ENCODE results near the gene DEPP1.

The DEPP1 gene

GRCh38 chr10:44948642-44949041, 30.0 kb downstream of the DEPP1 start:
- WGBS = 82% methylated on average over 1 of the region's 1 CpG
- Histone ChIP-seq H3K27ac (ENCODE audit: low read depth, low read length) (no peak overlapping the region), H3K4me3 (ENCODE audit: low read length) (no peak overlapping the region), H3K9ac (ENCODE audit: low read depth, low read length) (no peak overlapping the region), H3K9me3 (ENCODE audit: insufficient read depth, low read depth, low read length) (peaks cover 14% of the 10 kb centered on the region; the same call in 1 of the 2 replicates), H3K36me3 (ENCODE audit: insufficient read depth, low read length) (no peaks in the 10 kb centered on the region), H3K4me1 (ENCODE audit: insufficient read depth, low read length) (peaks cover 20% of the 10 kb centered on the region), H3K27me3 (ENCODE audit: insufficient read depth, low read length) (no peaks in the 10 kb centered on the region)

DNA sequence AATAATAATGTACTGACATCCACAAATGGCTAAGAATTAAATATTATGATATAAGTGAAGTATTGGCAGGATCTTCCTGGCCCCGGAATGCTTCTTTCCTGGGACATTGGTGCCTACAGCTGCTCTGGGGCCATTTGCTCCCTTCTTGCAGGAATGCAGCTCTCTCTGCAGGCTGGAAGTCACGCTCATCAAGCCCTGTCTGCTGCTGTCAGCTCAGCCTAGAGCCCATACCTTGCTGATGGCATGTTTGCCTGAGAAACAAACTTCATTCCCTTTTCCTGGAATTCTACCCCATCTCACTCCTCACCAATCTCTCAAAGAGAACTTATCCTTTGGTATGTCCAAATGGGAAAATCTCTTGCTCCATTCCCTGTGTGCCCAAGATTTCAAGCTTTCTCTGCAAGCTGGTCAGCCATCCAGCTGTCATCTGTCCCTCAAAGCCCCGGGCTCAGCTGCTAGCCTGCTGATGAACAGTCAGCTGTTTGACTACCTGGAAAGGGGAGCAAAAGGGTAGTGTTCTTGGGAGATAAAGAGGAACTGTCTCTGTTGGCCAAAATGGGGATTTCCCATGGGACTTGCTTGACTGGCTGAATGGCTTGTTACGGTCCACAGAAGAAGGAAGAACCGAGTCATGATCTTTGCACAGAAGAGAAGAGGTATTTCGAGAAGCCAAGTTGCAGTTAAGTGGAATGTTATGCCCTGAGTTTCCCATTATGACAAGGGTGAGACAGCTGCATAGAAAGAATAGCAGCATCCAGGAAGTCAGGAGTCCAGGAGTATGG, 31.0 kb downstream of the DEPP1 start:
- no peak overlapping the region for H3K9ac ChIP-seq (ENCODE audit: low read depth, low read length)

DNA sequence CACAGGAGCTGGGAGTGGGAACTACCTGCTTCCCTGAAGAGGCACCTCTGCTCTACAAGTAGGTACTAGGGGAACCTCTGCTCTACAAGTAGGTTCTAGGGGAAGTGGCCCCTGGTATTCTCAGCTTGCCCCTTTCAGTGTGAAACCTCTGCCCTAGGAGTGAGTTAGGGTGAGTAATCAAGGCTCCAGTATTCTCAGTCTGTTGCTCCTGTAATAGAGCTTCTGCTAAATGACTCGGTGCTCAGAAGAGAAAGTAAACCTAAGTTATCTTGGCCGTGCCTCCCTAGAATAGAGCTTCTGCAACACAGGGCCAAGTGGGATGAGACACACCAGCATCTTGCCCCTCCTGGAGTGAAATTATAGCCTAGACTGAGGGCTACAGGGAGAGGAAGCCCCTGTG, 32.4 kb downstream of the DEPP1 start:
- Histone ChIP-seq H3K36me3 (ENCODE audit: insufficient read depth, low read length) (no peaks in the 10 kb centered on the region), H3K27me3 (ENCODE audit: insufficient read depth, low read length) (no peaks in the 10 kb centered on the region), H3K9me3 (ENCODE audit: insufficient read depth, low read depth, low read length) (peaks cover 14% of the 10 kb centered on the region; the same call in 1 of the 2 replicates), H3K27ac (ENCODE audit: low read depth, low read length) (no peak overlapping the region), H3K4me3 (ENCODE audit: low read length) (no peak overlapping the region), H3K9ac (ENCODE audit: low read depth, low read length) (no peak overlapping the region), H3K4me1 (ENCODE audit: insufficient read depth, low read length) (0 out of 2 replicates have a peak, but pooled peaks cover 6% of the 10 kb centered on the region)
- 92% methylated on average over 2 of the region's 2 CpGs for WGBS

More for the DNA sequence above, 31.0 kb downstream of the DEPP1 start:
- Histone ChIP-seq H3K9me3 (ENCODE audit: insufficient read depth, low read depth, low read length) (peaks cover 14% of the 10 kb centered on the region; the same call in 1 of the 2 replicates), H3K4me1 (ENCODE audit: insufficient read depth, low read length) (peaks cover 10% of the 10 kb centered on the region), H3K27me3 (ENCODE audit: insufficient read depth, low read length) (no peaks in the 10 kb centered on the region), H3K4me3 (ENCODE audit: low read length) (no peak overlapping the region), H3K36me3 (ENCODE audit: insufficient read depth, low read length) (no peaks in the 10 kb centered on the region), H3K27ac (ENCODE audit: low read depth, low read length) (no peak overlapping the region)
- 91% methylated on average over 6 of the region's 6 CpGs for WGBS

DNA sequence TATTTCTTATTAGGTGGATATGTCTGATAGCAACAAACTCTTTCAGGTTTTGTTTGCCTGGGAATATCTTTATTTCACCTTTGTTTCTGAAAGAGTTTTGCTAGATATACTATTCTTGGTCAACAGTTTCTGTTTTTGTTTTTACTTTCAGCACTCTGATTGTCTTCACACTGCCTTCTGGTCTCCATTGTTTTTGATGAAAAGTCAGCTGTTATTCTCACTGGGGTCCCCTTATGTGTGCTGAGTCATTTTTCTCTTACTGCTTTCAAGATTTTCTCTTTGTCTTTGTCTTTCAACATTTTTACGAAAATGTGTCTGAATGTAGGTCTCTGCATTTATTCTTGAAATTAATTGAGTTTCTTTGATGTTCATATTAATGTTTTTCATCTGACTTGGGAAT, 34.3 kb downstream of the DEPP1 start:
- H3K4me3 ChIP-seq (ENCODE audit: low read length) = no peak overlapping the region
- no peak overlapping the region for H3K9ac ChIP-seq (ENCODE audit: low read depth, low read length)
- H3K27ac ChIP-seq (ENCODE audit: low read depth, low read length) = no peak overlapping the region
- peaks cover 14% of the 10 kb centered on the region; the same call in 1 of the 2 replicates for H3K9me3 ChIP-seq (ENCODE audit: insufficient read depth, low read depth, low read length)
- no peaks in the 10 kb centered on the region for H3K36me3 ChIP-seq (ENCODE audit: insufficient read depth, low read length)
- no peaks in the 10 kb centered on the region for H3K27me3 ChIP-seq (ENCODE audit: insufficient read depth, low read length)
- H3K4me1 ChIP-seq (ENCODE audit: insufficient read depth, low read length) = 0 out of 2 replicates have a peak, but pooled peaks cover under 1% of the 10 kb centered on the region
- WGBS = no CpG with 5 or more reads among the region's 1 CpG

DNA sequence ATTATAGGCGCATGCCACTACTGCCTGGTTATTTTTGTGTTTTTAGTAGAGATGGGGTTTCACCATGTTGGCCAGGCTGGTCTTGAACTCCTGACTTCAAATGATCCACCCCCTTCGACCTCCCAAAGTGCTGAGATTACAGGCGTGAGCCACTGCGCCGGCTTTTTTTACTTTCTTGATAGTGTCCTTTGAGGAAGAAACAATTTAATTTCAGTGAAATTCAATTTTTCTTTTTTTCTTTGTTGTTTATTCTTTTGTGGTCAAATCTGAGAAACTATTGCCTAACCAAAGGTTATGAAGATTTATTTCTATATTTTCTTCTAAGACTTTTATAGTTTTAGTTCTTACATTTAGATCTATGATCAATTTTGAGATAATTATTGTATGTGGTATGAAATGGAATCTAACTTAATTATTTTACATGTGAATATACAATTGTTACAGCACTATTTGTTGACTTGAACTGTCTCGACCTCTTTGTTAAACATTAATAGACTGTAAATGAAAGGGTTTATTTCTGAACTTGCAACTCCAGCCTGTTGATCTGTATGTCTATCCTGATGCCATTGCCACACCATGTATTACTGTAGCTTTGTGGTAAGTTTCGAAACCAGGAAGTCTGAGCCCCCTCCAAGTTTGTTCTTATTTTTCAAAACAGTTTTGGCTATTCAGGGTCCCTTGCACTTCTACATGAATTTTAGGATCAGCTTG, 38.8 kb downstream of the DEPP1 start:
- Histone ChIP-seq H3K27me3 (ENCODE audit: insufficient read depth, low read length) (no peaks in the 10 kb centered on the region), H3K9ac (ENCODE audit: low read depth, low read length) (no peak overlapping the region), H3K36me3 (ENCODE audit: insufficient read depth, low read length) (no peaks in the 10 kb centered on the region), H3K27ac (ENCODE audit: low read depth, low read length) (no peak overlapping the region), H3K4me3 (ENCODE audit: low read length) (no peak overlapping the region), H3K9me3 (ENCODE audit: insufficient read depth, low read depth, low read length) (peaks cover 10% of the 10 kb centered on the region; the same call in 1 of the 2 replicates), H3K4me1 (ENCODE audit: insufficient read depth, low read length) (no peaks in the 10 kb centered on the region)
- 98% methylated on average over 7 of the region's 7 CpGs for WGBS

DNA sequence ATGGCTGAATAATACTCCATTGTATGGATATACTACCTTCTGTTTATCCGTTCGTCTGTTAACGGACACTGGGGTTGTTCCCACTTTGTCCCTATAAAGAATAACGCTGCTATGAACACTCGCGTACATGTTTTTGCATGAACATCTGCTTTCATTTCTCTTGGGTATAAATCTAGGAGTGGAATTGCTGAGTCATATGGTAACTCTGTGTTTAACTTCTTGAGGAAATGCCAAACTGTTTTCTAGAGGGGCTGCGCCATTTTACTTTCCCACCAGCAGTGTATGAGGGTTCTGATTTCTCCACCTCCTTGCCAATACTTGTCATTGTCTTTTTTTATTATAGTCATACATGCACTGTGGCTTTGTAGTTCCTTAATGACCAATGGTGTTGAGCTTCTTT, 39.7 kb downstream of the DEPP1 start:
- H3K27ac ChIP-seq (ENCODE audit: low read depth, low read length) = no peak overlapping the region
- no peaks in the 10 kb centered on the region for H3K27me3 ChIP-seq (ENCODE audit: insufficient read depth, low read length)
- 96% methylated on average over 7 of the region's 7 CpGs for WGBS
- H3K4me3 ChIP-seq (ENCODE audit: low read length) = no peak overlapping the region
- H3K36me3 ChIP-seq (ENCODE audit: insufficient read depth, low read length) = no peaks in the 10 kb centered on the region
- H3K4me1 ChIP-seq (ENCODE audit: insufficient read depth, low read length) = no peaks in the 10 kb centered on the region
- H3K9ac ChIP-seq (ENCODE audit: low read depth, low read length) = no peak overlapping the region
- H3K9me3 ChIP-seq (ENCODE audit: insufficient read depth, low read depth, low read length) = peaks cover 1% of the 10 kb centered on the region; the same call in 1 of the 2 replicates

GRCh38 chr10:44937196-44938005, 41.2 kb downstream of the DEPP1 start:
- H3K9ac ChIP-seq (ENCODE audit: low read depth, low read length) = no peak overlapping the region
- no peaks in the 10 kb centered on the region for H3K27me3 ChIP-seq (ENCODE audit: insufficient read depth, low read length)
- WGBS = 90% methylated on average over 8 of the region's 9 CpGs
- H3K4me3 ChIP-seq (ENCODE audit: low read length) = no peak overlapping the region
- H3K9me3 ChIP-seq (ENCODE audit: insufficient read depth, low read depth, low read length) = no peaks in the 10 kb centered on the region
- no peak overlapping the region for H3K27ac ChIP-seq (ENCODE audit: low read depth, low read length)
- no peaks in the 10 kb centered on the region for H3K4me1 ChIP-seq (ENCODE audit: insufficient read depth, low read length)
- H3K36me3 ChIP-seq (ENCODE audit: insufficient read depth, low read length) = no peaks in the 10 kb centered on the region

DNA sequence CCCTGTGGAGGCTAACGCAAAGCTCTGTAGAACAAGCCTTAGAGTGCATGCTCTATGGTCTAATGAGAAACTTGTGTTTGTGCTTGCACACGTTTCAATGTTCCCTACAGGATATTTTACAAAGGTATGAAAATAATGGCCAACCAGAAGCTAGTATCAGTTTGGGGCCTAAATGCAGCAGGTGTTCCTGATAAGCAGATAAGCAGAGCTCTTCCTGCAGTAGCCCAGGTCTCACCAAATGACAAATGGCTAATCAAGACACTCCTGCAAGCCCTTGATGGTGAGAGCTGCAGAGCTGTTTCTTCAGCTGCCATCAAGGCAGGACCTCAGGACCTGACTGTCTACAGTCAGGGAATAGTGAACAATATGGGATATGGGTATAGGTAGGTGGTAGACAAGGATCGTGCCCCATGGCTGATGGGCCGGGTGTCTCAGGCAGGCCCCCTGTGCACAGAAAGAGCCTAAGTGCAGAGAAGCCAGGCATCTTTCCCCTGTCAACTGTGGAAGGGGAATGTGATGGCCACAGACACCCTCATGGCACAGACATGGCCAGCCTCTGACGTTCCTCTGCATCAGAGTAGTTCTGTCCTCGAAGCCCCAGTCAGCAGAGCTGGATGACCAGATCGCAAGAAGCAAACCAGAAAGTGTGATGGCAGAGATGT, 42.2 kb downstream of the DEPP1 start:
- H3K4me1 ChIP-seq (ENCODE audit: insufficient read depth, low read length) = no peaks in the 10 kb centered on the region
- H3K9ac ChIP-seq (ENCODE audit: low read depth, low read length) = no peak overlapping the region
- WGBS = 89% methylated on average over 7 of the region's 7 CpGs
- no peaks in the 10 kb centered on the region for H3K27me3 ChIP-seq (ENCODE audit: insufficient read depth, low read length)
- no peaks in the 10 kb centered on the region for H3K36me3 ChIP-seq (ENCODE audit: insufficient read depth, low read length)
- H3K27ac ChIP-seq (ENCODE audit: low read depth, low read length) = no peak overlapping the region
- H3K9me3 ChIP-seq (ENCODE audit: insufficient read depth, low read depth, low read length) = no peaks in the 10 kb centered on the region
- no peak overlapping the region for H3K4me3 ChIP-seq (ENCODE audit: low read length)

- Histone ChIP-seq H3K36me3 (ENCODE audit: insufficient read depth, low read length) (no peaks in the 10 kb centered on the region), H3K27me3 (ENCODE audit: insufficient read depth, low read length) (no peaks in the 10 kb centered on the region), H3K9ac (ENCODE audit: low read depth, low read length) (no peak overlapping the region), H3K4me3 (ENCODE audit: low read length) (no peak overlapping the region), H3K9me3 (ENCODE audit: insufficient read depth, low read depth, low read length) (no peaks in the 10 kb centered on the region), H3K27ac (ENCODE audit: low read depth, low read length) (no peak overlapping the region), H3K4me1 (ENCODE audit: insufficient read depth, low read length) (no peaks in the 10 kb centered on the region)
- 77% methylated on average over 3 of the region's 3 CpGs for WGBS
Observed at GRCh38 chr10:44935966-44936295, 42.7 kb downstream of the DEPP1 start.

- no peak overlapping the region for H3K27ac ChIP-seq (ENCODE audit: low read depth, low read length)
- H3K4me3 ChIP-seq (ENCODE audit: low read length) = no peak overlapping the region
- H3K9ac ChIP-seq (ENCODE audit: low read depth, low read length) = no peak overlapping the region
- 81% methylated on average over 9 of the region's 9 CpGs for WGBS
- H3K4me1 ChIP-seq (ENCODE audit: insufficient read depth, low read length) = no peaks in the 10 kb centered on the region
- H3K27me3 ChIP-seq (ENCODE audit: insufficient read depth, low read length) = no peaks in the 10 kb centered on the region
- H3K9me3 ChIP-seq (ENCODE audit: insufficient read depth, low read depth, low read length) = no peaks in the 10 kb centered on the region
- no peaks in the 10 kb centered on the region for H3K36me3 ChIP-seq (ENCODE audit: insufficient read depth, low read length)
Observed at GRCh38 chr10:44935201-44935965, 43.2 kb downstream of the DEPP1 start.
